T-helper 17 cell (primary cell): ENCODE results near the gene ADAMTS4. TPM values are rescaled to one million over a fixed set of nuclear protein-coding genes. Genes with fewer than 3 reads are reported as not detected.

Experiments
- ATAC-seq: fragments of 150-1000 bp; cut with Tn5 transposase; 2 replicates; pipeline ENCODE4 v1.10.0; 2021; ENCODE audit warnings: mild to moderate bottlenecking, moderate library complexity
- DNase-seq, 3 donors: peaks; one replicate each; pipeline versions ENCODE4 v3.0.0 to v3.0.0-alpha.2; 2020 to 2021
- H3K9me3 ChIP-seq: one replicate; pipeline ENCODE4 v1.7.0; 2013; ENCODE audit warnings: low read length, mild to moderate bottlenecking; ENCODE audit not compliant: control insufficient read depth, poor library complexity, severe bottlenecking
- H3K27ac Mint-ChIP-seq: one replicate; pipeline ENCODE4 v1.8.0; 2022; ENCODE audit warnings: mild to moderate bottlenecking, moderate library complexity, mixed read lengths
- H3K27me3 Mint-ChIP-seq: one replicate; pipeline ENCODE4 v1.8.0; 2022; ENCODE audit warnings: mixed read lengths
- H3K36me3 Mint-ChIP-seq: one replicate; pipeline ENCODE4 v1.8.0; 2022; ENCODE audit warnings: low read depth, mixed read lengths
- H3K4me1 Mint-ChIP-seq: one replicate; pipeline ENCODE4 v1.8.0; 2022; ENCODE audit warnings: mild to moderate bottlenecking, mixed read lengths
- H3K4me3 Mint-ChIP-seq: one replicate; pipeline ENCODE4 v1.8.0; 2022; ENCODE audit warnings: mild to moderate bottlenecking, moderate library complexity, mixed read lengths
- total RNA-seq, 4 donors: library from RNA in 2 of 4; stranded (reverse) in 2 of 4; gene quantifications; one replicate each; pipeline ENCODE4 v1.2.3 and lab custom pipeline; 2022 to 2026

ADAMTS4 gene
- total RNA-seq, 2 donors from 2014 or later: 0.31 to 0.77 TPM

DNA sequence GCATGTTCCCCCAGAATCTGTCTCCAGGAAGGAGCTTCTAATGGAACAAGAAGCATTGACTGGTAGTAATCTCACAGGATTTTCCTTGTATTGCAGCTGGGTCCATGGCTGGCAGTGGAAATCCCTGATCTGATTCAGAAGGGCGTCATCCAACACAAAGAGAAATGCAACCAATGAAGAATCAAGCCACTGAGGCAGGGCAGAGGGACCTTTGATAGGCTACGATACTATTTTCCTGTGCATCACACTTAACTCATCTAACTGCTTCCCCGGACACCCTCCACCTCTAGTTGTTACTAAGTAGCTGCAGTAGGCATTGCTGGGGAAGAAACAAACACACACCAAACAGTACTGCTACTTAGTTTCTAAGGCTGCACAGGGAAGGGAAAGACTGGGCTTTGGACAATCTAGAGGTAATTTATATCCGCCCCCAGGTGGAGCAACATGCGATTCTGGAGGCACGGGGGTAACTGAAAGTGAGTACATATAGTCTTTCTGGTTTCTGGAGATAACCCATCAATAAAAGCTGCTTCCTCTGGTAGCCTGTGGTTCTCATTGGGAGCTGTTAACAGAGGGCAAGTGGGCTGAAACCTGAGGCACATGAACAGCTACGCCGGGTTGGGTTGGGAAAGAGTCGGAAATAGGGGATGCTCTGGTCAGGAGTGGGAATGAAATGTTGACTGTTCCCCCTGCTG lies 40.4 kb downstream of the ADAMTS4 start:
- H3K4me3 Mint-ChIP-seq: peak overlapping the region; percentile 93
- H3K27ac Mint-ChIP-seq: peak overlapping the region; percentile 97
- peaks cover 13% of the 10 kb centered on the region for H3K36me3 Mint-ChIP-seq
- no peaks in the 10 kb centered on the region for H3K9me3 ChIP-seq
- peaks cover 61% of the 10 kb centered on the region for H3K4me1 Mint-ChIP-seq
- no peak for DNase-seq
- no peaks in the 10 kb centered on the region for H3K27me3 Mint-ChIP-seq
- ATAC-seq: no peak

DNA sequence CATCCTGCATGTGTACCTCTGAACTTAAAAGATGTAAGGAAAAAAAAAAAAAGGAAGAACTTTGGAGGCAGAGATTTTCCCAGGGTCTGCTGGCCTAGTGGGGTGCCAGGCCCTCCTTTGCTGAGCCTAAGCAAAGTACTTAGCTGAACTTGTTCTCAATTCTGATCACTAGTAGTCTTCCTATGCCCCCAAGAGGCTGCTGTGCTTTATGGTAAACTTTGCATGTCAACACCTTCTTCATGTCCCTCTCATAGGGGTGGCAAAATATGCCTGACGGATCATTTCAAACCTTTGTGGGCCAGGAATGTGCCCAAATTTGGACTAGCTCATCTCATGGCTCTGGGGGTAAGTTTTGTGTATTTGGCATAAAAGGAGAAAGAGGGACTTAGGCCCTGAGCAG lies 41.0 kb downstream of the ADAMTS4 start:
- ATAC-seq (no peak), DNase-seq (no peak)
- Mint-ChIP-seq H3K4me1 (peaks cover 55% of the 10 kb centered on the region), H3K4me3 (peak overlapping the region; percentile 93), H3K27ac (peak overlapping the region; percentile 97), H3K36me3 (peaks cover 9% of the 10 kb centered on the region), H3K27me3 (no peaks in the 10 kb centered on the region)
- no peaks in the 10 kb centered on the region for H3K9me3 ChIP-seq

GRCh38 chr1:161153682-161154337 lies 45.0 kb downstream of the ADAMTS4 start, which contains the start of gene UFC1:
Gene UFC1, plus strand, starts transcription at chr1:161153978. Its CDS starts 20 bp downstream, at chr1:161153998.
- ATAC-seq: peak; percentile 93
- peak; percentile 57 to 73 (median 69) for DNase-seq
- Mint-ChIP-seq H3K4me1 (peaks cover 32% of the 10 kb centered on the region), H3K27ac (peak within 1 kb of the TSS; percentile 99), H3K4me3 (peak within 1 kb of the TSS; percentile 98), H3K36me3 (peaks cover 6% of the 10 kb centered on the region), H3K27me3 (no peaks in the 10 kb centered on the region)
- H3K9me3 ChIP-seq: no peaks in the 10 kb centered on the region

DNA sequence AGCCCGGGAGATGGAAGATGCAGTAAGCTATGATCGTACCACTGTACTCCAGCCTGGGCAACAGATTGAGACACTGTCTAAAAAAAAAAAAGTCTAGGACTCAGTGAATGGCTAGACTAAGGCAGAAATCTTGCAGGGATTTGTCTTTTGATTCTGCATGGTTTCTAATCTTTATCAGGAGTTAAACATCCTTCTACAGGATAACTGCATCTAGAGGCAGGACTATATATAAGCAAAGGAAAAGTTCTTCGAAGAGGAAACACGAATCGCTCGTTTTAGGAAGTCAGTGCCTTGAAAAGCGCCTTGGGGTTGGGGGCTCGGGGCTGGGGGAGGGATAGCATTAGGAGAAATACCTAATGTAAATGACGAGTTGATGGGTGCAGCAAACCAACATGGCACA lies 45.7 kb downstream of the ADAMTS4 start:
- DNase-seq (no peak), ATAC-seq (no peak)
- no peaks in the 10 kb centered on the region for H3K27me3 Mint-ChIP-seq
- peak overlapping the region; percentile 98 for H3K4me3 Mint-ChIP-seq
- peaks cover 6% of the 10 kb centered on the region for H3K36me3 Mint-ChIP-seq
- H3K4me1 Mint-ChIP-seq: peaks cover 26% of the 10 kb centered on the region
- no peaks in the 10 kb centered on the region for H3K9me3 ChIP-seq
- H3K27ac Mint-ChIP-seq: peak overlapping the region; percentile 99

DNA sequence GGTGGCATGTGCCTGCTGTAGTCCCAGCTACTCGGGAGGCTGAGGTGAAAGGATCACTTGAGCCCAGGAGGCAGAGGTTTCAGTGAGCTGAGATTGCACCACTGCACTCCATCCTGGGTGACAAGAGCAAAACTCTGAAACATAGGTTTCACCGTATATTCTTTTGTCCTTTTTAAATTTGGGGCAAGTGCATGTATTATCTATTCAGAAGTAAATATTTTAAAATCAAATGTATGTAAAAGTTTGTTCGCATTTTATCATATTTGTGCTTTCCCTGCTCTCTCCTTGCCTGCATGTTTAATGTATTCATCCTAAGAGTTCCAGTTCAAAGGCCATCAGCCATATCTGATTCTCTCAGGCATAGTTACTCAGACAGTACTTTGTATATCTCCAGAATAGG lies 53.0 kb downstream of the ADAMTS4 start:
- Mint-ChIP-seq H3K27me3 (no peaks in the 10 kb centered on the region), H3K27ac (no peak overlapping the region), H3K4me3 (no peak overlapping the region), H3K36me3 (no peaks in the 10 kb centered on the region), H3K4me1 (no peaks in the 10 kb centered on the region)
- H3K9me3 ChIP-seq: no peaks in the 10 kb centered on the region
- no peak for ATAC-seq
- DNase-seq: no peak

GRCh38 chr1:161140755-161141400 lies 58.0 kb downstream of the ADAMTS4 start:
- no peaks in the 10 kb centered on the region for H3K36me3 Mint-ChIP-seq
- peaks cover 4% of the 10 kb centered on the region for H3K4me1 Mint-ChIP-seq
- H3K27ac Mint-ChIP-seq: no peak overlapping the region
- H3K27me3 Mint-ChIP-seq: no peaks in the 10 kb centered on the region
- no peaks in the 10 kb centered on the region for H3K9me3 ChIP-seq
- DNase-seq (no peak), ATAC-seq (no peak)
- no peak overlapping the region for H3K4me3 Mint-ChIP-seq

DNA sequence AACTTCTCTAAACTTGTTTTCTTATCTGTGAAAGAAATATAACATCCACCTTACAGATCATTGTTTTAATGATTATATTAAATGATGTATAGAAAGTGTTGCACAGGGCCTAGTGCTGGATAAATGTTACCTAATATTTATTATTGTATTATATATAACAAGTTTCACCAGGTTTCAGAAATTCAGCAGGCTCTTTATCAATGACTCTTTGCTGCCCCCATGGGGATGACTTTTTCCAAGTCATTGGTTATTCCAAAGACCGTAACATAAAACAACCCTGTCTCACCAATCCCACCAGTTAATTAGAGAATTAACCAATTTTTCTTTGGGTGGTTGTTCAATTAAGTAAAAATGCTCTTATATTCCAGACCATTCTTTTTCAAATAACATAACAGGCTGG lies 59.1 kb downstream of the ADAMTS4 start:
- Mint-ChIP-seq H3K27ac (peak overlapping the region; percentile 34), H3K36me3 (no peaks in the 10 kb centered on the region), H3K27me3 (no peaks in the 10 kb centered on the region), H3K4me3 (no peak overlapping the region), H3K4me1 (peaks cover 8% of the 10 kb centered on the region)
- DNase-seq (peak in 1 of 3 donors; percentile 41), ATAC-seq (peak; percentile 50)
- H3K9me3 ChIP-seq: no peaks in the 10 kb centered on the region

- Mint-ChIP-seq H3K27ac (peak overlapping the region; percentile 75), H3K27me3 (no peaks in the 10 kb centered on the region), H3K36me3 (no peaks in the 10 kb centered on the region), H3K4me3 (no peak overlapping the region), H3K4me1 (peaks cover 8% of the 10 kb centered on the region)
- no peaks in the 10 kb centered on the region for H3K9me3 ChIP-seq
- DNase-seq: no peak
- ATAC-seq: no peak
Observed at GRCh38 chr1:161138431-161138830, 60.4 kb downstream of the ADAMTS4 start.

GRCh38 chr1:161137881-161138280 lies 61.0 kb downstream of the ADAMTS4 start:
- peaks cover 8% of the 10 kb centered on the region for H3K4me1 Mint-ChIP-seq
- H3K4me3 Mint-ChIP-seq: no peak overlapping the region
- no peaks in the 10 kb centered on the region for H3K27me3 Mint-ChIP-seq
- H3K36me3 Mint-ChIP-seq: no peaks in the 10 kb centered on the region
- peak overlapping the region; percentile 75 for H3K27ac Mint-ChIP-seq
- no peaks in the 10 kb centered on the region for H3K9me3 ChIP-seq
- DNase-seq (no peak), ATAC-seq (no peak)

Other genes starting within 250 kb of the ADAMTS4 start
- not detected for gene ITLN2, start 244.2 kb downstream of the ADAMTS4 start, total RNA-seq
- 10 to 100 TPM; 13.5 to 23.6 TPM for gene F11R, start 177.9 kb downstream of the ADAMTS4 start, total RNA-seq
- gene TSTD1, start 160.1 kb downstream of the ADAMTS4 start, total RNA-seq: 10 to 100 TPM; 45.5 to 45.7 TPM
- gene USF1, start 153.1 kb downstream of the ADAMTS4 start, total RNA-seq: 10 to 100 TPM; 80.6 to 85.4 TPM
- gene ARHGAP30, start 129.2 kb downstream of the ADAMTS4 start, total RNA-seq: 100 to 1,000 TPM; 156 to 189 TPM
- gene NECTIN4, start 109.5 kb downstream of the ADAMTS4 start, total RNA-seq: not detected
- gene KLHDC9, start 100.7 kb downstream of the ADAMTS4 start, total RNA-seq: under 1 TPM in 1 of 2 donors, not detected in 1; 0.57 TPM
- gene PFDN2, start 81.0 kb downstream of the ADAMTS4 start, total RNA-seq: 10 to 100 TPM; 34.5 to 37.1 TPM
- 10 to 100 TPM; 16.0 to 19.3 TPM for gene NIT1, start 80.9 kb downstream of the ADAMTS4 start, total RNA-seq
- 10 to 100 TPM; 32.9 to 40.0 TPM for gene DEDD, start 66.4 kb downstream of the ADAMTS4 start, total RNA-seq
- 100 to 1,000 TPM; 152 to 154 TPM for gene UFC1, start 45.1 kb downstream of the ADAMTS4 start, total RNA-seq
- gene USP21, start 39.6 kb downstream of the ADAMTS4 start, total RNA-seq: 10 to 100 TPM; 35.9 to 37.0 TPM
- gene PPOX, start 32.6 kb downstream of the ADAMTS4 start, total RNA-seq: 10 to 100 TPM; 40.4 to 43.7 TPM
- 10 to 100 TPM; 43.7 to 49.2 TPM for gene B4GALT3, start 21.5 kb downstream of the ADAMTS4 start, total RNA-seq
- 10 to 100 TPM; 57.1 to 58.5 TPM for gene NDUFS2, start 3.3 kb upstream of the ADAMTS4 start, total RNA-seq
- gene FCER1G, start 16.2 kb upstream of the ADAMTS4 start, total RNA-seq: 10 to 100 TPM in 1 of 2 donors, 1 to 10 TPM in 1; 8.3 to 12.3 TPM
- gene APOA2, start 24.6 kb upstream of the ADAMTS4 start, total RNA-seq: not detected
- gene TOMM40L, start 27.0 kb upstream of the ADAMTS4 start, total RNA-seq: 1 to 10 TPM; 5.4 to 6.9 TPM
- gene NR1I3, start 39.1 kb upstream of the ADAMTS4 start, total RNA-seq: not detected
- gene PCP4L1, start 59.7 kb upstream of the ADAMTS4 start, total RNA-seq: not detected
- 1 to 10 TPM; 2.3 to 2.9 TPM for gene MPZ, start 110.9 kb upstream of the ADAMTS4 start, total RNA-seq
- 10 to 100 TPM; 64.4 to 76.8 TPM for gene SDHC, start 115.3 kb upstream of the ADAMTS4 start, total RNA-seq
- not detected for gene CFAP126, start 168.8 kb upstream of the ADAMTS4 start, total RNA-seq